ENCODE data around the gene GNAI3. TPM values are rescaled to one million over a fixed set of nuclear protein-coding genes. Genes with fewer than 3 reads are reported as not detected.

Gene GNAI3
- total and polyA plus RNA-seq, 2 of the 8 experiments (the other 6 are each of a cell fraction or from before 2014, with no cell fraction given): 4.0 to 9.8 TPM

- CTCF ChIA-PET (ENCODE audit: partially characterized antibody): interaction anchor here (1.4 to 6.8 kb wide), 7 partner anchors 16 to 118 kb away, joined by 4 to 92 read pairs (median 16); no protein-coding TSS in a partner anchor
These were observed 67.5 kb downstream of the GNAI3 start for GRCh38 chr1:109615879-109616278.

More at GRCh38 chr1:109615879-109616278, 67.5 kb downstream of the GNAI3 start:
- Histone ChIP-seq H3K79me1 (ENCODE audit: low read depth, low read length) (no peaks in the 10 kb centered on the region), H3K4me2 (ENCODE audit: insufficient read depth in 1 of 2, low read depth in 2 of 2, low read length in 2 of 2) (no peak overlapping the region), H3K9ac (replicated peaks in 1 of 4; ENCODE audit: extremely low read depth in 1 of 4, low read depth in 3 of 4, low read length in 3 of 4) (no peak overlapping the region), H3K4me3 (ENCODE audit: extremely low read depth in 1 of 4, insufficient read depth in 2 of 4, low read depth in 3 of 4, low read length in 4 of 4) (no peak overlapping the region), H3K18ac (ENCODE audit: extremely low read depth, low read length) (no peak overlapping the region), H2BK120ac (replicated peaks; ENCODE audit: low read depth, low read length) (no peak overlapping the region), H3K36me3 (ENCODE audit: control insufficient read depth in 2 of 4, insufficient read depth in 4 of 4, low read length in 3 of 4) (no peaks in the 10 kb centered on the region), H3K23me2 (ENCODE audit: low read depth, low read length) (peaks cover 14% of the 10 kb centered on the region), H3K27me3 (replicated peaks in 1 of 4; ENCODE audit: control insufficient read depth in 3 of 4, extremely low read depth in 1 of 4, insufficient read depth in 3 of 4, low read length in 3 of 4) (no peaks in the 10 kb centered on the region), H4K5ac (ENCODE audit: insufficient read length, low read depth, low read length) (no peak overlapping the region), H3K14ac (ENCODE audit: insufficient read length) (no peak overlapping the region), H4K8ac (ENCODE audit: extremely low read depth, insufficient read depth, low read length) (no peak overlapping the region), H2BK12ac (ENCODE audit: low read depth, low read length) (peak overlapping the region; percentile 29; the same call in 1 of the 2 replicates), H4K20me1 (replicated peaks in 1 of 2; ENCODE audit: control insufficient read depth in 1 of 2, insufficient read depth in 2 of 2, low read length in 2 of 2) (no peaks in the 10 kb centered on the region), H3K23ac (ENCODE audit: insufficient read length) (no peak overlapping the region), H4K91ac (replicated peaks; ENCODE audit: insufficient read length, low read length) (no peak overlapping the region), H2BK5ac (ENCODE audit: low read depth, low read length) (no peak overlapping the region), H3K27ac (ENCODE audit: low read depth, low read length) (no peak overlapping the region), H3K4ac (replicated peaks; ENCODE audit: insufficient read length, low read depth, low read length) (no peak overlapping the region), H3K56ac (replicated peaks; ENCODE audit: insufficient read length, low read depth, low read length) (no peak overlapping the region), H3K4me1 (replicated peaks in 1 of 4; ENCODE audit: control insufficient read depth in 3 of 4, insufficient read depth in 4 of 4, low read length in 3 of 4) (peaks cover 2 to 18% (median 8%) of the 10 kb centered on the region in 4 experiments; a peak in 6 of 7 replicates), H3K79me2 (ENCODE audit: control insufficient read depth in 1 of 2, insufficient read depth in 2 of 2, low read length in 2 of 2) (peaks cover 0 to under 1% of the 10 kb centered on the region in 2 experiments; a peak in 1 of 4 replicates), H2AK5ac (ENCODE audit: low read depth, low read length) (0 out of 2 replicates have a peak overlapping the region, but pooled peaks have one; percentile 33), H2BK15ac (ENCODE audit: low read length) (no peak overlapping the region), H2AFZ (ENCODE audit: low read length) (no peak overlapping the region), H2BK20ac (ENCODE audit: low read length) (no peak overlapping the region), H3K9me3 (ENCODE audit: insufficient read depth in 2 of 2, low read depth in 1 of 2, low read length in 1 of 2) (no peaks in the 10 kb centered on the region)
- 87% methylated on average over 3 of the region's 3 CpGs; no CpG with 5 or more reads in 1 of the 2 experiments for WGBS, 2 experiments (ENCODE audit: extremely low coverage in 1 of 2, insufficient coverage in 1 of 2, insufficient read length in 1 of 2, insufficient replicate concordance in 2 of 2, low coverage in 1 of 2, low lambda C conversion rate in 2 of 2, missing lambda C conversion rate in 1 of 2)
- TF ChIP-seq RAD21 (IDR thresholded peaks at IDR 0.05 in 1 of 2, conservative IDR thresholded peaks at IDR 0.05 in 1 of 2; ENCODE audit: low read depth in 2 of 2, low read length in 2 of 2) (no peak), MAX (IDR thresholded peaks at IDR 0.05) (no peak), CEBPB (IDR thresholded peaks at IDR 0.05; ENCODE audit: low read depth, low read length) (no peak), HDAC2 (IDR thresholded peaks at IDR 0.05; ENCODE audit: borderline replicate concordance in 1 of 2, low read depth in 2 of 2, low read length in 2 of 2) (no peak), POLR2A (IDR thresholded peaks at IDR 0.05; ENCODE audit: control extremely low read depth in 1 of 2, low read depth in 2 of 2, low read length in 2 of 2) (no peak), E2F6 (IDR thresholded peaks at IDR 0.05) (no peak), EP300 (IDR thresholded peaks at IDR 0.05; ENCODE audit: borderline replicate concordance in 1 of 2, low read depth in 2 of 2, low read length in 2 of 2) (no peak), TCF12 (IDR thresholded peaks at IDR 0.05; ENCODE audit: low read depth, low read length) (no peak), SIN3A (conservative IDR thresholded peaks at IDR 0.05 in 1 of 2, IDR thresholded peaks at IDR 0.05 in 1 of 2; ENCODE audit: low read depth in 1 of 2, low read length in 2 of 2) (no peak), GTF2F1 (IDR thresholded peaks at IDR 0.05; ENCODE audit: borderline replicate concordance, low read depth, low read length) (no peak), ASH2L (IDR thresholded peaks at IDR 0.05; ENCODE audit: low read length) (no peak), KDM4A (IDR thresholded peaks at IDR 0.05; ENCODE audit: low read depth, low read length, severe bottlenecking) (no peak)
- DNase-seq (ENCODE audit: low read depth in 1 of 2, low spot score in 2 of 2) (no peak), FAIRE-seq (no peak)
- POLR2A ChIA-PET (ENCODE audit: partially characterized antibody): interaction anchor here (0.9 to 1.7 kb wide), 4 partner anchors 10 to 17 kb away, joined by 3 to 11 read pairs (median 4); no protein-coding TSS in a partner anchor

All from H1 (cell line).